GM18507 (cell line): ENCODE data around the gene COMMD9.

Experiments used
- DNase-seq: peaks from one replicate; pipeline ENCODE4 v3.0.0; 2011; ENCODE audit warnings: low read depth; ENCODE audit not compliant: insufficient read length; ENCODE audit errors: extremely low spot score
- FAIRE-seq: peaks from 2 replicates; lab custom pipeline; 2011; peaks lifted over from hg19 to GRCh38; lab: Jason Lieb, UNC

The COMMD9 gene

GRCh38 chr11:36304351-36304750 lies 15.1 kb upstream of the COMMD9 start:
- no peak for DNase-seq
- FAIRE-seq, result no peak

GRCh38 chr11:36300650-36301049 lies 11.4 kb upstream of the COMMD9 start:
- DNase-seq (no peak), FAIRE-seq (no peak)

GRCh38 chr11:36296884-36297543 lies 7.8 kb upstream of the COMMD9 start:
- DNase-seq (no peak), FAIRE-seq (no peak)

GRCh38 chr11:36295926-36296325 lies 6.7 kb upstream of the COMMD9 start, which contains the start of gene PRR5L:
Gene PRR5L (plus strand): TSS chr11:36296288. CDS start chr11:36401122, 104,834 bp downstream.
- DNase-seq (no peak), FAIRE-seq (no peak)

GRCh38 chr11:36292311-36292722 lies 3.1 kb upstream of the COMMD9 start:
- DNase-seq (peak; percentile 33), FAIRE-seq (peak; percentile 87)

- no peak for DNase-seq
- FAIRE-seq, result no peak
Observed at GRCh38 chr11:36288442-36289225, 590 bp downstream of the COMMD9 start.

- DNase-seq (no peak), FAIRE-seq (no peak)
Observed at GRCh38 chr11:36282926-36283325, 6.3 kb downstream of the COMMD9 start.

GRCh38 chr11:36281850-36282249 lies 7.4 kb downstream of the COMMD9 start:
- DNase-seq (no peak), FAIRE-seq (no peak)

- FAIRE-seq (no peak), DNase-seq (no peak)
Observed at GRCh38 chr11:36280531-36280930, 8.7 kb downstream of the COMMD9 start.

GRCh38 chr11:36278531-36279282 lies 10.5 kb downstream of the COMMD9 start:
- FAIRE-seq (no peak), DNase-seq (no peak)

- DNase-seq, result no peak
- FAIRE-seq, result no peak
Observed at GRCh38 chr11:36274414-36274813, 14.8 kb downstream of the COMMD9 start.

GRCh38 chr11:36273110-36273509 lies 16.1 kb downstream of the COMMD9 start:
- DNase-seq (no peak), FAIRE-seq (no peak)

- DNase-seq (no peak), FAIRE-seq (no peak)
Observed at GRCh38 chr11:36271794-36272407, 17.3 kb downstream of the COMMD9 start.

GRCh38 chr11:36270701-36271100 lies 18.5 kb downstream of the COMMD9 start:
- no peak for DNase-seq
- no peak for FAIRE-seq

GRCh38 chr11:36268337-36268985 lies 20.8 kb downstream of the COMMD9 start:
- FAIRE-seq (no peak), DNase-seq (no peak)

GRCh38 chr11:36266767-36267166 lies 22.5 kb downstream of the COMMD9 start:
- DNase-seq, result no peak
- no peak for FAIRE-seq

GRCh38 chr11:36265793-36266628 lies 23.2 kb downstream of the COMMD9 start:
- peak; percentile 87 for FAIRE-seq

GRCh38 chr11:36264973-36265344 lies 24.3 kb downstream of the COMMD9 start:
- FAIRE-seq (no peak), DNase-seq (no peak)

More at GRCh38 chr11:36265793-36266628, 23.2 kb downstream of the COMMD9 start:
- peak; percentile 43 for DNase-seq
